ENCODE measurements around the gene KIRREL3. TPM values are rescaled to one million over a fixed set of nuclear protein-coding genes. Genes with fewer than 3 reads are reported as not detected.
A peak's percentile ranks its signal among the peaks of the same experiment; 100 is the strongest.

Gene KIRREL3
- total and polyA plus RNA-seq, 8 donors = 0.06 to 1.1 (median 0.26) TPM; not detected in 2

- Histone ChIP-seq H3K9me3 (no peaks in the 10 kb centered on the region), H3K27ac (no peak overlapping the region), H3K36me3 (no peaks in the 10 kb centered on the region), H3K4me3 (no peak overlapping the region), H3K4me1 (no peaks in the 10 kb centered on the region), H3K27me3 (no peaks in the 10 kb centered on the region)
- DNase-seq (no peak), ATAC-seq (no peak), FAIRE-seq (no peak)
- WGBS, 2 donors = 58 to 67% methylated on average over 7 of the region's 7 CpGs
- TF ChIP-seq CTCF (IDR thresholded peaks at IDR 0.05) = no peak
- intact Hi-C loops (cut with DNase I) = no loop called here
These were observed 16.9 kb upstream of the KIRREL3 start for GRCh38 chr11:127017482-127017881.

- Histone ChIP-seq H3K4me3 (no peak overlapping the region), H3K4me1 (no peaks in the 10 kb centered on the region), H3K9me3 (no peaks in the 10 kb centered on the region), H3K27ac (no peak overlapping the region), H3K27me3 (no peaks in the 10 kb centered on the region), H3K36me3 (no peaks in the 10 kb centered on the region)
- DNase-seq (no peak), ATAC-seq (no peak), FAIRE-seq (no peak)
- intact Hi-C loops (cut with DNase I) = no loop called here
- whole genome bisulfite sequencing, 2 donors = 59 to 64% methylated on average over 5 of the region's 5 CpGs
- no peak for TF ChIP-seq CTCF (IDR thresholded peaks at IDR 0.05)
These were observed 13.0 kb upstream of the KIRREL3 start for GRCh38 chr11:127013550-127013949.

GRCh38 chr11:127006311-127006710, 5.7 kb upstream of the KIRREL3 start:
- DNase-seq (no peak), ATAC-seq (no peak), FAIRE-seq (no peak)
- no peak for TF ChIP-seq CTCF (IDR thresholded peaks at IDR 0.05)
- Histone ChIP-seq H3K9me3 (no peaks in the 10 kb centered on the region), H3K27ac (no peak overlapping the region), H3K36me3 (no peaks in the 10 kb centered on the region), H3K27me3 (peaks cover 0 to 16% (median 3%) of the 10 kb centered on the region in 4 donors), H3K4me3 (no peak overlapping the region), H3K4me1 (no peaks in the 10 kb centered on the region)
- 87 to 92% methylated on average over 2 of the region's 2 CpGs for WGBS, 2 donors
- intact Hi-C loops (cut with DNase I) = no loop called here

- no peaks in the 10 kb centered on the region for H3K4me1 ChIP-seq
- TF ChIP-seq CTCF (IDR thresholded peaks at IDR 0.05) = peak in 2 of 4 donors; percentile 8 to 17
- ATAC-seq = peak; percentile 61 to 83 (median 78)
- H3K4me3 ChIP-seq = peak overlapping the region in 2 of 4 donors; percentile 3 to 28
- DNase-seq = peak; percentile 5 to 75 (median 21)
- WGBS, 2 donors = 3% methylated on average over 47 to 62 of the region's 62 CpGs
- intact Hi-C loops (cut with DNase I) = no loop called here
- H3K27me3 ChIP-seq = peaks cover 0 to 19% (median 3%) of the 10 kb centered on the region in 4 donors
- FAIRE-seq = no peak
- H3K36me3 ChIP-seq = no peaks in the 10 kb centered on the region
- no peak overlapping the region for H3K27ac ChIP-seq
- H3K9me3 ChIP-seq = no peaks in the 10 kb centered on the region
These were observed 2.9 kb upstream of the KIRREL3 start for GRCh38 chr11:127003260-127003981.

GRCh38 chr11:127002669-127003259, 2.2 kb upstream of the KIRREL3 start:
- H3K27me3 ChIP-seq = peaks cover 0 to 19% (median 3%) of the 10 kb centered on the region in 4 donors
- H3K27ac ChIP-seq = no peak overlapping the region
- H3K9me3 ChIP-seq = no peaks in the 10 kb centered on the region
- no peak for TF ChIP-seq CTCF (IDR thresholded peaks at IDR 0.05)
- H3K4me3 ChIP-seq = no peak overlapping the region
- FAIRE-seq (no peak), DNase-seq (no peak), ATAC-seq (no peak)
- no peaks in the 10 kb centered on the region for H3K4me1 ChIP-seq
- H3K36me3 ChIP-seq = no peaks in the 10 kb centered on the region
- intact Hi-C loops (cut with DNase I) = no loop called here
- 19 to 20% methylated on average over 16 of the region's 16 CpGs for WGBS, 2 donors

Measured in pancreas (tissue), 10 donors.